Skeletal muscle satellite cell (primary cell): ENCODE data around the gene CSTPP1.
A peak's percentile ranks its signal among the peaks of the same experiment; 100 is the strongest.
"Not testable (repeated sequence)": the region's sequence is repeated elsewhere in the genome, so short reads cannot be mapped to it uniquely, and the experiment has no call there.

ENCODE experiments used
- H3K27me3 ChIP-seq: 2 replicates; pipeline ENCODE4 v1.7.0; 2013; ENCODE audit warnings: low read length; ENCODE audit not compliant: control insufficient read depth, insufficient read depth
- H3K36me3 ChIP-seq: 2 replicates; pipeline ENCODE4 v1.7.0; 2013; ENCODE audit warnings: mild to moderate bottlenecking, control low read depth, low read length; ENCODE audit not compliant: insufficient read depth
- H3K4me1 ChIP-seq: 2 replicates; pipeline ENCODE4 v1.7.0; 2013; ENCODE audit warnings: low read length; ENCODE audit not compliant: control insufficient read depth, insufficient read depth
- H3K4me2 ChIP-seq: 2 replicates; pipeline ENCODE4 v1.7.0; 2013; ENCODE audit warnings: mild to moderate bottlenecking, low read length
- H3K4me3 ChIP-seq: 2 replicates; pipeline ENCODE4 v1.7.0; 2013; ENCODE audit warnings: low read length
- H3K9ac ChIP-seq: 2 replicates; pipeline ENCODE4 v1.7.0; 2013; ENCODE audit warnings: mild to moderate bottlenecking, low read depth, low read length, moderate library complexity
- H3K9me3 ChIP-seq: replicated peaks from 2 replicates; pipeline ENCODE4 v1.7.0; 2013; ENCODE audit warnings: mild to moderate bottlenecking, control low read depth, low read length

CSTPP1 gene

DNA sequence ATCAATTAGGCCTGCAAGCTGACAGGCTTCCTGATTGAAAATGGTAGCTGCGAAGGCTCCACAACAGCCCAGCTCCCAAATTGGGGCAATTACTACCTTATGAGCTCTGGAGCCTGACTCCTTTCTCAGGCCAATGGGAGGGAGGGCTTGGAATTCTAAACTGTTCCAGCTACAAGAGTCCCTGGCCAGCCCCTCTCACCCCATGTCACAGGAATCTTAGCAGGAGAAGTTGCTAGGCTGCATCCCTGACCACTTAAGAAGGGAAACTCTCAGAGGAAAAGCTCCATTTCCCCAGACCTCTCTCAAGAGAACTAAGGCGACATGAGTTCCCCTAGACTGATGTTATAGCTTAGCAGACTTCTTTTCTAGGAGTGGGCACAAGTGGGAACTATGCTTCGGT is 23.1 kb upstream of the CSTPP1 start:
- Histone ChIP-seq H3K9ac (no peak overlapping the region), H3K36me3 (no peaks in the 10 kb centered on the region), H3K4me3 (no peak overlapping the region), H3K4me2 (no peak overlapping the region), H3K4me1 (peaks cover 39% of the 10 kb centered on the region), H3K9me3 (no peaks in the 10 kb centered on the region), H3K27me3 (no peaks in the 10 kb centered on the region)

DNA sequence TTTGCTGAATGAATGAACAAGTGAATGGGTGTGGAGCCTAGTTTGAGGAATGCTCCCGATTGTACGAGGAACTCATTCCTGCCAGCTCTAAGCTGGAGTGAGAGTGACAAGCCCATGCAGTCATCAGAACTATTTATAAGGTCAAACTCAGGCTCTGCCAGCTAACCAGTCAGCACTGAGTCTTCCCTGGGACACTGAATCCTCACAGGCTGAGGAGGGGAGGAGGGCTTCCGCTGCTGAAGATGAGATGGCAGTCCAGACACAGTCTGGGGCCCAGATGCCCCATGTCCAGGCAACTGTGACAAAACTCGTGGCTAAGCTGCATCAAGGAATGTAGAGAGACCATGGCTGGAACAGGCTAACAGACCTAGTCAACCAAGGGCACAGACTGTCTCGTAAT is 22.2 kb upstream of the CSTPP1 start:
- Histone ChIP-seq H3K27me3 (no peaks in the 10 kb centered on the region), H3K4me3 (no peak overlapping the region), H3K9me3 (no peaks in the 10 kb centered on the region), H3K36me3 (no peaks in the 10 kb centered on the region), H3K4me2 (peak overlapping the region; percentile 53), H3K9ac (no peak overlapping the region), H3K4me1 (peaks cover 39% of the 10 kb centered on the region)

DNA sequence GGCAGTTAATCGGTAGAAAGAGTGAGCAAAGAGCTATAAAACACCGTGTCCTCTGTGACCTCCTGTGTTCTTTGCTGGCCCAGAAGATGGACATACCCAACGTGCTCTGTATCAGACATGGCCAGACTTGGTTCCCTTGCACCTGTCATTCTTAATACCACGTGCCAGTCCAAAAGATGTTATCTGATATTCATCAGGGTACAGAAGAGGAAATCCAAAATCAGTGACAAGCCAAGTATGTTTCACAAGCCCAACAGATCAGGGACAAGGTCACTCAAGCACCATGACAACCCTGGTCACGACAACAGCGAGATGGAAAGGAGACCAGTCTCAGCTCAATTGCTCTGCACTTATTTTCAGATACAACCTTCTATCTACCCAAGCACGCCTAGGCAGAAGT is 21.7 kb upstream of the CSTPP1 start:
- H3K9me3 ChIP-seq, result no peaks in the 10 kb centered on the region
- no peaks in the 10 kb centered on the region for H3K27me3 ChIP-seq
- peaks cover 42% of the 10 kb centered on the region for H3K4me1 ChIP-seq
- H3K4me3 ChIP-seq, result no peak overlapping the region
- H3K9ac ChIP-seq, result no peak overlapping the region
- no peaks in the 10 kb centered on the region for H3K36me3 ChIP-seq
- H3K4me2 ChIP-seq, result peak overlapping the region; percentile 53

DNA sequence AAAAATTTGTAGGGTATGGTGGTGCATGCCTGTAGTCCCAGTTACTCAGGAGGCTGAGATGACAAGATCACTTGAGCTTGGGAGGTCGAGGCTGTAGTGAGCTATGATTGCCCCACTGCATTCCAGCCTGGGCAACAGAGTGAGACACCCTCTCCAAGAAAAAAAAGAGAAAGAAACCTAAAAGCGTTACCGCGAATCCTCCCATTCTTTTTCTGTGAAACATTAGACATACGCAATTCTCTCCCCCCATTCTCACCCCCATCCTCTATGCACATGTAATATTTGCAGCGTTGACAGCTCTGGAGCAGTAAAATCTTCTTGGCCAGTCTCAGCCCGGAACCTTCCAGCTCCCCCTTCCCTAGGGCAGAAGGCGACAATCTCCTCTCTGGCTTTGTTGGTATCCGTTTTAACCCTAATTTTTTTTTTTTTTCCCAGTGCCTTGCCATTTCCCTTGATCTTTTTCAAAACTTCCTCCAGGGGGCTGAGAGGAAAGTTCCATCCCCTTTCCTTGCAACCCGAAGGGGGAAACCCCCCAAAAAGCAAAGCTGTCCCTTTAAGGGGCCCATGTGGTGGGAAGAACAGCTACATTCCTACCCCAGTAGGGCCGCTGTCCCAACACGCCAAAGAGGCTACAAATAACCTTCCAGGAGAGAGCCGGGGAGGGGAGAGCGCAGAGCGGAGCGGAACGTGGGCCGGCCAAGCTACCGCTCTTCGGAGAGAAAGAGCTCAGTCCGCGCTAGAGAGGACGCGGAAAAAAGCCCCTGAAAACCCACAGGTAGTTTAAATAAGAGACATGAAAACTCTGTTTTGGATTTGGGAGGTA is 20.1 kb upstream of the CSTPP1 start:
- H3K9me3 ChIP-seq, result no peaks in the 10 kb centered on the region
- peaks cover 56% of the 10 kb centered on the region for H3K4me1 ChIP-seq
- no peaks in the 10 kb centered on the region for H3K36me3 ChIP-seq
- peak overlapping the region; percentile 28 for H3K9ac ChIP-seq
- H3K4me3 ChIP-seq, result peak overlapping the region; percentile 68
- H3K27me3 ChIP-seq, result no peaks in the 10 kb centered on the region
- peak overlapping the region; percentile 97 for H3K4me2 ChIP-seq

DNA sequence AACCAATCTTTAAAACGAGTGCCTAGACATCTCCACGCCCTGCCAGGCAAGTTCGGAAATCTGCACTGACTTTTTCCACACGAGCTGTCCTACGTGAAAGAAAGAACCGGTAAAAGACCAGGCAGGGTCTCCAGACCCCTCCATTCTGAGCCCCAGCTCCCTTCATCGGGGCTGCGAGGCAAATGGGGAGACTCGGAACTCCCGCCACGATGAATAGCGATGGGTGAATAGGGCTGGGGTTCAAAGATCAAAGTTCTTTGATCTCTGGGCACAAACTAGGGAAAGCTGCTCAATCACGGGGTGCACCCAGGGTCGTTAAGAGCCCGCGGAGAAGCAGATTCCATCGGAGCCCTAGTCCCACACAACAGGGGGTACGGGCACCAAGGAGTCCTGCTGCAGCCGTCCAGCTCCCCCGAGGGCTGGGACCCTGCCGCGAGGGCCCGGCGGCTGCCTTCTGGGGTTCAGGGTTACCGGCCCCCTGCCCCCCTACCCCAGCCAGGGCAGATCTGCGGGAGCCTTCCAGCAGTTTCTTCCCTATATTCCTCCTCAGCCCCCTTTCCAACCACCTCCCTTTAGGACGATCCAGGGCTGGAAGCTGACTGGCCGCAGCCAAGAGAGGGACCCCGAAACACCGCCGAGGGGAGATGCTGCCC is 19.3 kb upstream of the CSTPP1 start:
- Histone ChIP-seq H3K4me2 (peak overlapping the region; percentile 97), H3K9me3 (no peaks in the 10 kb centered on the region), H3K9ac (peak overlapping the region; percentile 28), H3K4me3 (peak overlapping the region; percentile 68), H3K36me3 (no peaks in the 10 kb centered on the region), H3K27me3 (no peaks in the 10 kb centered on the region), H3K4me1 (peaks cover 56% of the 10 kb centered on the region)

DNA sequence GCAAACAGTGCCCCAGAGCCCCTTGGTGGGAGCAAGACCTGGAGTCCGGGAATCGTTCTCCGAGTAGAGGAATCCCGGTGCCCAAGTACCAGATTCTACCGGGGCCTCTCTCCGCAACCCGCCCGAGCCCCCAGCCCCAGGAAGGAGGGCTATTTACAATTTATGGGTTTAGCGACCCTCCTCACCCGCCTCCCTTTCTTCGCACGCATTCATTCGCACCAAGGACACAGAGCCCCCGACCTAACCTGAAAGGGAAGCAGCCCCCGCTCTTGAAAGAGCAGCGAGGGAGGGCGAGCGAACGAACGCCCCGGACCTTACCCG is 18.8 kb upstream of the CSTPP1 start:
- peak overlapping the region; percentile 97 for H3K4me2 ChIP-seq
- H3K4me1 ChIP-seq, result peaks cover 52% of the 10 kb centered on the region
- H3K27me3 ChIP-seq, result no peaks in the 10 kb centered on the region
- peak overlapping the region; percentile 28 for H3K9ac ChIP-seq
- peak overlapping the region; percentile 68 for H3K4me3 ChIP-seq
- H3K9me3 ChIP-seq, result no peaks in the 10 kb centered on the region
- H3K36me3 ChIP-seq, result no peaks in the 10 kb centered on the region

DNA sequence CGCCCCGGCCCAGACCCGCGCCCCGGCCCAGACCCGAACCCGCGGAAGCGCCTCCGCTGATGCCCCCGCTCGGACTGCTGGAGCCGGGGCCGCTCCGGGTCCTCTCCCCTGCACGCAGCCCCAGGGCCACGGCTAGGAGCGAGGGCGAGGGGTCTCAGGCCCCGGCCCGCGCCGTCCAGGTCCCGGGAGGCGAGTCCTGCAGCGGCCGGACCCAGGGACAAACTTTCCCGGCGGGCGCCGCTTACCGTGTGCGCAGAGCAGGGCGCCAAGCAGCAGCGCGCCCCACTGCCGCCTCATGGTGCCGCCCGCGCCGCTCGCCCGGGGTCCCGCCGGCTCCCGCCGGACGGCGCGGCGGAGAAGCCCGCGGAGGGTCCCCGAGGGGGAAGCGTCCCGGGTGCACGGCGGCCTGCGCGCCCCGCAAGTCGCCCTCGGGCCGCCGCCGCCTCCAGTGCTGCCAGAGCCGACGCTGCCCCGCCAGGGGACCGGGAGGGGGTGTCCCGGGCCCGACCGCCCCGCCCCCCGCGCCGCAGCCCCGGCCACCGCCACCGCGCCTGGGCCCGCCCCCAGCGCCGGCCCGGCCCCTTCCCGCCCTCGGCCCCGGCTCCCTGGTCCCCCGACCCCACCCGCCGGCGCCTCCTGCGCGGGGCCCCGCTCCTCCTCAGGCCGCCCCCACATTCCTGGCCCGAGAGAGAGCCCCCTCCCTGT is 18.3 kb upstream of the CSTPP1 start, which contains the start of gene LRP4:
LRP4 (minus strand) TSS at position 468 of the 705 bp plus-strand sequence; CDS start at position 297, 171 bp downstream.
- H3K36me3 ChIP-seq, result no peaks in the 10 kb centered on the region
- peak within 1 kb of the TSS; percentile 28 for H3K9ac ChIP-seq
- no peaks in the 10 kb centered on the region for H3K27me3 ChIP-seq
- peak within 1 kb of the TSS; percentile 97 for H3K4me2 ChIP-seq
- peak within 1 kb of the TSS; percentile 68 for H3K4me3 ChIP-seq
- H3K9me3 ChIP-seq, result no peaks in the 10 kb centered on the region
- H3K4me1 ChIP-seq, result peaks cover 47% of the 10 kb centered on the region

DNA sequence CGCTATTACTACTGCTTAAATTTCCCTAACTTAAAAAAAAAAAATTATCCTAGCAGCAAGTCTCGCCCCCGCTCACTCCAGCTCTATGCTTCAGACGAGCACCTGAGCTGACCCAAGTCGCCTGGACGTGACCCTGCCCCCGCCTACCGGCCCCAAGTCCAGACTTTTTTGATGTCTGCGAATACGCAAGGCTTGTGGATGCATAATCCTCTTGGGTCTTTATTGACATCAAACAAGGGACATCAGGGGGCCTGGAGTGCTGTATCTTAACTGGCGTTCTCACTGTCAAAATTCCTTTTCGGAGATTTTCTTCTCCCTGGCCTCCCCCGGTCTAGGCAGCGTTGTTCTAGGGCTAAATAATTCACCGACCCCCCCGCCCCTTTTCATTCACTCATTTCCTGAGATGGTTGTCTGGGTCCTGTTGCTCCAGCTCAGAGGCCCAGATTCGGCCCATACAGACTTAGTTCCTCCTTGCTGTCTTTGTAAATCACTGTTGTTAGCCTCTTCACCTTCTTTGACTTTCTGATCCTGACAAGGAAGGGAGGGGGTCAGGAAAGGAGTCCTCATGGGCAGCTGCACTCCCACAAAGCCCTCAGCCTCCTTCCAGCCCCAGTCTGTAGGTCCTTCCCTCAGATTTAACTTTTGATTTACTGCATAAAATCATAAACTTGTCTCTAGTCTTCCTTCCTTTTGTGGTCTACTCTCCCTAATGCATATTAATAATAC is 17.6 kb upstream of the CSTPP1 start:
- H3K27me3 ChIP-seq, result no peaks in the 10 kb centered on the region
- peak overlapping the region; percentile 68 for H3K4me3 ChIP-seq
- peaks cover 42% of the 10 kb centered on the region for H3K4me1 ChIP-seq
- H3K9ac ChIP-seq, result no peak overlapping the region
- no peaks in the 10 kb centered on the region for H3K9me3 ChIP-seq
- H3K36me3 ChIP-seq, result no peaks in the 10 kb centered on the region
- peak overlapping the region; percentile 53 for H3K4me2 ChIP-seq

DNA sequence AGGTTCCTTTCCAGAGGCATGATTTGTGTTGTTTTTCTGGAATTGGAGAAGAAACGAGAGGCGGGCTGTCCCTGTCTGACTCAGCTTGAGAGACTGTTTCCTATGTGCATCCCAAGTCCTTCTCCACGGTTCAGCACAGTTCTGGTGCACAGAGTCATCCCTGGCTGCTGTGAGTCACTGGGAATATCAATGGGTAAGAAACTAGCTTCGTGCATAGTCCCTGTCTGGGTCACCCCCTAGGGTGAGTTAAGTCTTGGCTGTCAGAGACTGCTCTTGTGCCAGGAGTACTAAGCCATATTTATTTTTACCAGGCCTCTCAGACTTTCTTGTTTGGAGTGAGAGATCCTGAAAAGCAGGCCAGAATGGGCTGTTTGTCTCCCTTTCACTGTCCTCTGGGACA is 15.8 kb upstream of the CSTPP1 start:
- peak overlapping the region; percentile 47 for H3K9ac ChIP-seq
- H3K4me1 ChIP-seq, result peaks cover 31% of the 10 kb centered on the region
- H3K9me3 ChIP-seq, result no peaks in the 10 kb centered on the region
- H3K27me3 ChIP-seq, result no peaks in the 10 kb centered on the region
- no peaks in the 10 kb centered on the region for H3K36me3 ChIP-seq
- H3K4me2 ChIP-seq, result peak overlapping the region; percentile 41
- no peak overlapping the region for H3K4me3 ChIP-seq

DNA sequence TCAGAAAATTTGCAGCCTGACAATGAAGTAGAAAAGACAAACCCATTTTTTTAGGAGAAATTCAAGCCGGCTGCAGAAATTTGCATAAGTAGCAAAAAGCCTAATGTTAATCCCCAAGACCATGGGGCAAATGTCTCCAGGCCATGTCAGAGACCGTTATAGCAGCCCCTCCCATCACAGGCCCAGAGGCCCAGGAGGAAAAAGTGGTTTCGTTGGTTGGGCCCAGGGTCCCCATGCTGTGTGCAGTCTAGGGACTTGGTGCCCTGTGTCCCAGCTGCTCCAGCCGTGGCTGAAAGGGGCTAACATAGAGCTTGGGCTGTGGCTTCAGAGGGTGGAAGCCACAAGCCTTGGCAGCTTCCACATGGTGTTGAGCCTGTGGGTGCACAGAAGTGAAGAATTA is 8.6 kb upstream of the CSTPP1 start:
- not testable (repeated sequence) for H3K4me2 ChIP-seq, H3K27me3 ChIP-seq, H3K4me3 ChIP-seq, H3K9ac ChIP-seq, H3K36me3 ChIP-seq, H3K4me1 ChIP-seq, H3K9me3 ChIP-seq

DNA sequence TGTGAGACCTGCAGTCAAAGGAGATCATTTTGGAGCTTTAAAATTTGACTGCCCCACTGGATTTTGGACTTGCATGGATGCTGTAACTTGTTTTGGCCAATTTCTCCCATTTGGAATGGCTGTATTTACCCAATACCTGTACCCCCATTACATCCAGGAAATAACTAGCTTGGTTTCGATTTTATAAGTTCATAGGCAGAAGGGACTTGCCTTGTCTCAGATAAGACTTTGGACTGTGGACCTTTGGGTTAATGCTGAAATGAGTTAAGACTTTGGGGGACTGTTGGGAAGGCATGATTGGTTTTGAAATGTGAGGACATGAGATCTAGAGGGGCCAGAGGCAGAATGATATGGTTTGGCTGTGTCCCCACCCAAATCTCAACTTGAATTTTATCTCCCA is 7.9 kb upstream of the CSTPP1 start:
- not testable (repeated sequence) for H3K36me3 ChIP-seq, H3K4me1 ChIP-seq, H3K27me3 ChIP-seq, H3K4me3 ChIP-seq, H3K9ac ChIP-seq, H3K9me3 ChIP-seq, H3K4me2 ChIP-seq
